Brain pericyte (primary cell): ENCODE results near the gene RAMACL.

ENCODE experiments used
- DNase-seq: peaks from one replicate; pipeline ENCODE4 v3.0.0-alpha.2; 2012; ENCODE audit warnings: low read depth, low spot score

Gene RAMACL

DNA sequence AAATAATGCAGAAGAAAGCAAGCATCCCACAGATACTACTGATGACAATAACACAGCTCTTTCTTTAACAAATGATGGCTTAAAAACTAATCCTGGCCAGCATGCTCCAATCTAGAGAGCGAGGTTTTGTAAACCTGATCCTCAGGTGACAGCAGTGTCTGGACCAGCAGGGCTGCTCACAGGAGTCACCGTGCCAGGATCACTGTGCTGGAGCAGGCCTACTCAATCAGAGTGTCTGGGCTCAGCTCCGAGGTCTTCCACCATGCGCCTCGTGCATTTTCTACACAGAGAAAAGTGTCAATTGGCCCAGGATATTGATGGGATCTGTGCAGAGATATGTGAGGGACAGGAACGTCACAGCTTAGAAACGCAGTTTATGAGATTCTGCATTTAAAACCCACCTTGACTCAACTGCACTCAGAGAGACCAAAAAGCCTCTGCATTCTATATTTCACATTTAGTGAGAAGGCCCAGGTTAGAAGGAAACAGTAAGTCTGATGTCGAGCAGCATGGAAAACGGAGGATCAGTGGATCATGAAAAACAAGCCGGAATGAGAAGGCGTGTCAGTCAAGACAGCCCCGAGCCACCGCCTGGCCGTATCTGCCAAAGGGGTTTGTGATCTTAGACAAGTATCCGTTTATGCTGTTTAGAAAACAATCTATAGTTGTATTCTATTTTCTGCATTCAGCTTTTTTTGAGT is 7.8 kb downstream of the RAMACL start:
- no peak for DNase-seq

DNA sequence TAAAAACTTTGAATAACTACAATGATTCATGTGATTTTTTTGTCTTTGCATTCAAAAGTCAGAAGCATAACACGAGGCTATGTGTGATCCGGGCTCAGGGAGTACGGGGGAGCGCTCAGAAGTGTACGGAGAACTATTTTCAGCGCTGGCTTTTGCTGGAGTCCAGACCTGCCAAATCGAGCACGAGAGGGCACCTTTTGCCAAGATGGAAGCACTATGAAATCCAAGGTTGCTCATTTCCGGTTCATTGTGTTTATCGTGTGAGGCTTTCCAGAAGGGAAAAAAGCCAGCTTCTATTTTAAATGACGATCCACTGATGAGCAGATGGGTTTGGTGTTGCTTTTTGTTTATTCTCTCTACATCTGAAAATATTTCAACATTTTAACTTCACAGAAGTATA is 11.3 kb downstream of the RAMACL start:
- no peak for DNase-seq

- no peak for DNase-seq
These were observed 12.8 kb downstream of the RAMACL start for GRCh38 chr6:166573511-166574216.

GRCh38 chr6:166572370-166573261 is 13.9 kb downstream of the RAMACL start:
- peak; percentile 77 for DNase-seq

GRCh38 chr6:166570929-166571713 is 15.4 kb downstream of the RAMACL start:
- no peak for DNase-seq

- DNase-seq, result no peak
These were observed 17.3 kb downstream of the RAMACL start for GRCh38 chr6:166569206-166569605.

GRCh38 chr6:166567813-166568212 is 18.7 kb downstream of the RAMACL start:
- no peak for DNase-seq

GRCh38 chr6:166567107-166567506 is 19.4 kb downstream of the RAMACL start:
- DNase-seq, result no peak

- no peak for DNase-seq
These were observed 20.2 kb downstream of the RAMACL start for GRCh38 chr6:166566026-166567011.

- DNase-seq, result no peak
These were observed 21.2 kb downstream of the RAMACL start for GRCh38 chr6:166565084-166565967.

- no peak for DNase-seq
These were observed 22.7 kb downstream of the RAMACL start for GRCh38 chr6:166563805-166564204.

DNA sequence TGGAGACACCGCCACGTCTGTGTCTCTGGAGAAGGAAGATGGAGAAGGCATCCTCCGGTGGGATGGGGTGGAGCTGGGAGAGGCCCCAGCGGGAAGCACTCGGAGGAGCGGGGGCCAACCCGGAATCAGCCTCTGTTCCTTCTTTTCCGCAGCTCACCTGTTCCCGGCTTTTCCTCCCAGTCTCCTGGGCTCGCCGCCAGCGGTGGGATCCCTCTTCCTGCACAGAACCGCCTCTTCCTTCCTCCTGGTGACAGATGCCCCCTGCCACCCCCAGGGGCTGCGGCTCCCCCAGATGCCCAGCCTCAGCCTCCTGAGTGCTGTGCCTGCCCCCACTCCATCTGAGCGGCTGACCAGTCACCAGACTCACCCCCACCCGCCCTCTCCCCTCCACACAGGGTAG is 23.3 kb downstream of the RAMACL start:
- no peak for DNase-seq

DNA sequence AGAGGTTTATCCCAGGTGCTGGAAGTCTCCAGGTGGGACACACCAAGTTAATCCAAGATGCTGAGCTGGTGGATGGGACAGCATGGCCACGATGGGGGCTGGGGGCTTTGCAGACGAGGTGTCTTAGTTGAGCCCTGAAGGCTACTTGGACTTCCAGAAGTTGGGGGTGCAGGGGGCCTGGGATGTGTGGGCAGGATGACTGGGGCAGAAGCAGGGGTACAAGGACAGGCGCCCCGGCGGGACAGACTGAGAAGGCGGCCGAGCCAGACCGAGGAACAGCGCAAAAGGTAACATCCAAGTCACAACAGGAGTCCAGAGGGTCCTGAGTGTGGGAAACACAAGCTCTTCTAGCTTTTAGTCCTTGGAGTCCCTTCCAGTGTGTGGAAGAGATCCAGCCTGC is 23.8 kb downstream of the RAMACL start:
- no peak for DNase-seq

- no peak for DNase-seq
These were observed 24.6 kb downstream of the RAMACL start for GRCh38 chr6:166561771-166562359.

DNA sequence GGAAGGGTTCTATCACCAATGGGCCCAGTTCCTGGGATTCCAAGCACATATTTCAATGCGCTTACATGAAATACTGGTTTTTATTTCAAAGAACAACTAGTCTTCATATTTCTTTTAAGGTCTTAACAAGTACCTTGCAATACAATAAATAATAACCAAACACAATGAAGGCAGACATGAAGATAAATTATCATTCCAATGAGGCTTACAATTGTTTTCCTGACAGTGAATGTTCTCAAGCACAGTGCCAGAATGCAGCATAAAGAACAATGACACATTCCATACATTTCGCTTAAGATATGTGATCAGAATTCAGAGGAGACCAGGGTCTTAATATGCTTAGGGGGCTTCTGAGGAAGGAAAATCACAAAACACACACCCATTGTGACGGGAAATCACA is 26.3 kb downstream of the RAMACL start:
- DNase-seq, result no peak

DNA sequence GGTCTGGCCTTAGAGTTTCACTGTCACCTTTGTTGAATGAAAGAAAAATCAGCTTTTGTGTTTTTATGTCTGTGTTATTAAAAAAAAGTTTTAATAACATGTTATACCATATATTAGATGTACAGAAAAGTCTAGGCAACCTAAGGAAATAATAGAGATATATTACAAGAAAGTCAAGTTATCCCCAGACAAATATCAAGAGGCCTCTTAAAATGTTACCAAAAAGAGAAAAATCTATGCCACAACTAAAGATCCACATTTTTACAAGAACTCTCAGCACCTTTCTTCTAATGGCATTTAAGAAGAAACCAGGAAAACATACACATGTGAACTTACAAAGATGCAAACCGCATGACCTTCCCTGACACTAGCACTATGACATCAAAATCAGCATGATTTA is 26.8 kb downstream of the RAMACL start:
- no peak for DNase-seq

DNA sequence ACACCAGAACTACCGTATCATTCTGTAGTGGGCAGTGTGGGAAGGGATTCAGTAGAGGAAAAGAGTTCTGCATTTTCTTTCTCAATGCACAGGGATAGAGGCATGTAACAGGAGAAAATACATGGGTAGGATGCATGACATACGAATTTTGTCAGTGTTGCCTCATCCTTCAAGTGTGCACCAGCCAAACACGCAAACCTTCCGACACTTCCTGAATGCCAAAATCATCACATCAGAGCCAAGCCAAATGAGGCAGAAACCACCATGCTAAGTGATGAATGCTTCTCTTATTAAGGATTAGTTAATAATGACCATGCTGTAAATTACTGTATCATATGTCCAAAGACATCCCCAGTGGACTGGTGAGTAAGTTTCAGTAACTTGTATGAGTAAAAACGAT is 27.3 kb downstream of the RAMACL start:
- no peak for DNase-seq

DNA sequence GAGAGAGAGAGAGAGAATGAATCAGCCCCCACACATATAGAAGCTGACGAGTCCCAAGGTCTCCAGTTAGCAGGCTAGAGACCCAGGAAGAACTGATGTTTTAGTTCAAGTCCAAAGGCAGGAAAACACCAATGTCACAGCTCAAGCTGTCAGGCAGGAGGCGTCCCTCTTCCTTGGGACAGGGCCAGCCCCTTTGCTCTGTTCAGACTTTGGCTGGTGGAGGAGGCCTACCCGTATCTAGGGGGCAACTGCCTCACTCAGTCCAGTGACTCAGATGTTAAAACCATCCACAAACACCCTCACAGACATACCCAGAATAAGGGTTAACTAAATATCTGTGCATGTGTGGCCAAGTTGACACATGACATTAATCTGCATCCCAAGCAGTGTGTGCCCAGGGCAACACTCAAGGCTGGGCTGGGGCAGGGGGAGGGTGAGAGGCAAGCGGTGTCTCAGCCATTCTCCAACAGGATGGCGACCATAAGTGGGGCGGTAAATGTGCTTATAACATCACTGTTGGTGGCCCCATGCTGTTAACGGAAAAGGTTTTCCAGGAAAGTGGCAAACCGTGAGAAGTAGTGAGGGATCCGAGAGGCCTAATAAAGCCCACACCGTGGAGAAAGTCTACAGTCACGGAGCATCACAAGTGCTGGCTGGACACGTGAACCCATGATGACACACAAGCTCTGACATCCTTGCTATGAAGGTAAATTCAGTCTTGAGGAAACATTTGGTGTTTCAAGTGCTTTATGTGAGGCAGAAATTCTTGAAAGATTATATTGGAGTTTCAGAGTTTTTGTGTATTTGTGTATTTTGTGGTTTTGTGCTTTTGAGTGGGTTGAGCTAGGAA is 28.1 kb downstream of the RAMACL start:
- DNase-seq, result no peak
